Measurements from ENCODE around the gene HEG1. TPM values are rescaled to one million over a fixed set of nuclear protein-coding genes. Genes with fewer than 3 reads are reported as not detected.

The HEG1 gene
- total RNA-seq, 1 experiment from 2014 or later: 1.2 TPM

DNA sequence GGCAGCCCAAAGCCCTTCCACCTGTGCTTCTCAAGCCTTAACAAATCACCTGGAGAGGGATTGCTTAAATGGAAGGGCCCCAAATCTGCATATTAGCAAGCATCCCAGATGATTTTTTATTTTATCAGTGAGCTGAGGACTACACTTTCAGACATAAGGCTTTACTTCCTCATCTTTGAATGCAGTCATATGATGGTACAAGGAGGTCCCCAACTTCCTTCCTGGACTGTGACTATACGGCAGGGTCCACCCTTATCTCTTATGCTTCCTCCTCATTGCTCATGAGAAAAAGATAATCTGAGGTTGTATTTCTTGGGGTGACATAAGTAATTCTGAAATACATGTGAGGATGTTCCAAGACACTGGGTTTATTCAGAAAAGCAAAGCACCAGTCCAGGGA, 13.7 kb upstream of the HEG1 start:
- ChIA-PET POLR2A (ENCODE audit: unreplicated experiment) (no interaction called here), CTCF (no interaction called here)
- Histone ChIP-seq H3K9ac (ENCODE audit: low read length) (no peak overlapping the region), H3K27me3 (ENCODE audit: low read length) (no peaks in the 10 kb centered on the region), H3F3A (ENCODE audit: low read length, unreplicated experiment) (no peaks in the 10 kb centered on the region), H3K4me3 (ENCODE audit: low read length) (no peak overlapping the region), H3K4me2 (ENCODE audit: low read length) (no peak overlapping the region), H4K20me1 (ENCODE audit: low read length) (no peaks in the 10 kb centered on the region), H3K9me2 (replicated peaks; ENCODE audit: low read length) (no peaks in the 10 kb centered on the region), H2AFZ (ENCODE audit: low read length) (no peak overlapping the region), H3K9me3 (ENCODE audit: low read length) (no peaks in the 10 kb centered on the region), H3K36me3 (ENCODE audit: low read depth, low read length) (no peaks in the 10 kb centered on the region), H3K79me2 (ENCODE audit: low read length) (no peaks in the 10 kb centered on the region), H3K27ac (ENCODE audit: low read length) (no peak overlapping the region), H3K4me1 (ENCODE audit: insufficient read depth, low read length) (peaks cover 9% of the 10 kb centered on the region)
- no TSS peak for BruUV-seq (replicated peaks)
- intact Hi-C loops (cut with micrococcal nuclease): no loop called here
- DNase-seq (no peak), ATAC-seq (no peak)
- no peak for TF ChIP-seq EZH2phosphoT487 (IDR thresholded peaks at IDR 0.05; ENCODE audit: borderline replicate concordance, low read length)
- TF ChIP-seq EZH2 (IDR thresholded peaks at IDR 0.05; ENCODE audit: low read length, unreplicated experiment): no peak
- TF ChIP-seq, protein P1, sequence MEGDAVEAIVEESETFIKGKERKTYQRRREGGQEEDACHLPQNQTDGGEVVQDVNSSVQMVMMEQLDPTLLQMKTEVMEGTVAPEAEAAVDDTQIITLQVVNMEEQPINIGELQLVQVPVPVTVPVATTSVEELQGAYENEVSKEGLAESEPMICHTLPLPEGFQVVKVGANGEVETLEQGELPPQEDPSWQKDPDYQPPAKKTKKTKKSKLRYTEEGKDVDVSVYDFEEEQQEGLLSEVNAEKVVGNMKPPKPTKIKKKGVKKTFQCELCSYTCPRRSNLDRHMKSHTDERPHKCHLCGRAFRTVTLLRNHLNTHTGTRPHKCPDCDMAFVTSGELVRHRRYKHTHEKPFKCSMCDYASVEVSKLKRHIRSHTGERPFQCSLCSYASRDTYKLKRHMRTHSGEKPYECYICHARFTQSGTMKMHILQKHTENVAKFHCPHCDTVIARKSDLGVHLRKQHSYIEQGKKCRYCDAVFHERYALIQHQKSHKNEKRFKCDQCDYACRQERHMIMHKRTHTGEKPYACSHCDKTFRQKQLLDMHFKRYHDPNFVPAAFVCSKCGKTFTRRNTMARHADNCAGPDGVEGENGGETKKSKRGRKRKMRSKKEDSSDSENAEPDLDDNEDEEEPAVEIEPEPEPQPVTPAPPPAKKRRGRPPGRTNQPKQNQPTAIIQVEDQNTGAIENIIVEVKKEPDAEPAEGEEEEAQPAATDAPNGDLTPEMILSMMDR (conservative IDR thresholded peaks at IDR 0.05; ENCODE audit: low read depth, low read length): no peak

DNA sequence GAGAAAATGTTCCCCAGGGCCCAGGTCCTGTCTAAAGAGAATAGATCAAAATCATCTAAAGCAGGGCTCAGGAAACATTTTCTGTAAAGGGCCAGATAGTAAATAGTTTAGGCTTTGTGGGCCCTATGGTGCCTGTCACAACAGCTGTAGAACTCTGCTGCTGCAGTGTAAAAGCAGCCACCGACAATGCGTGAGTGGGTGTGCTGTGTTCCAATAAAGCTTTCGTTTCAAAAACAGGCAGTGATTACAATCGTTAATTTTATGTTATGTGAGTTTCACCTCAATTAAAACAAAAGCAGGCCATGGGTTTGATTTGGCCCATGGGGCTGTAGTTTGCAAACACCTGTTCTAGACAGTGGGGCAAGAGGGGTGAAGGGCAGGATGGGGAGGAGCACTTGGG, 12.5 kb upstream of the HEG1 start:
- H3K9ac ChIP-seq (ENCODE audit: low read length): no peak overlapping the region
- no peaks in the 10 kb centered on the region for H3K36me3 ChIP-seq (ENCODE audit: low read depth, low read length)
- H2AFZ ChIP-seq (ENCODE audit: low read length): no peak overlapping the region
- H4K20me1 ChIP-seq (ENCODE audit: low read length): no peaks in the 10 kb centered on the region
- no peaks in the 10 kb centered on the region for H3F3A ChIP-seq (ENCODE audit: low read length, unreplicated experiment)
- ChIA-PET POLR2A (ENCODE audit: unreplicated experiment) (no interaction called here), CTCF (no interaction called here)
- H3K4me1 ChIP-seq (ENCODE audit: insufficient read depth, low read length): peaks cover 16% of the 10 kb centered on the region
- H3K27ac ChIP-seq (ENCODE audit: low read length): no peak overlapping the region
- H3K9me3 ChIP-seq (ENCODE audit: low read length): no peaks in the 10 kb centered on the region
- TF ChIP-seq, protein P1 (conservative IDR thresholded peaks at IDR 0.05; ENCODE audit: low read depth, low read length): no peak
- TF ChIP-seq EZH2phosphoT487 (IDR thresholded peaks at IDR 0.05; ENCODE audit: borderline replicate concordance, low read length): no peak
- no peak overlapping the region for H3K4me3 ChIP-seq (ENCODE audit: low read length)
- no peak for DNase-seq
- no TSS peak for BruUV-seq (replicated peaks)
- no peaks in the 10 kb centered on the region for H3K9me2 ChIP-seq (replicated peaks; ENCODE audit: low read length)
- no peak overlapping the region for H3K4me2 ChIP-seq (ENCODE audit: low read length)
- ATAC-seq: no peak
- intact Hi-C loops (cut with micrococcal nuclease): no loop called here
- no peaks in the 10 kb centered on the region for H3K79me2 ChIP-seq (ENCODE audit: low read length)
- H3K27me3 ChIP-seq (ENCODE audit: low read length): no peaks in the 10 kb centered on the region

DNA sequence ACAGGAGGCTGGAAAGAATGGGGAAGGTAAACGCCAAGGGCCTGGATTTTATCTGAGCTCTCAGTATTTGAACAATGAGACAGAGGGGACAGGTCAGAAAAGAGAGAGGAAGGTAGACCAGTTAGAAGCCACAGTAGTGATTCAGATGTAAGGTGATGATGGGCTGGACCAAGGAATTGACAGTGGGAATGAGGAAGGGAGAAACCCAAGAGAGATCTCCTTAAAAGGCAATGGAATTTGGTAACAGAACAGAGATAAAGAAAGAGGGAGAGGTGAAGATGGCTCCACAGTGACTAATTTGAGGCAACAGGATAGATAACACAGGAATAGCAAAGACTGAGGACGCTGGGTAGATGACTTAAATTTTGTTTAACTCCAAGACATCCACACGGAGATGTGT, 11.4 kb upstream of the HEG1 start:
- CTCF ChIA-PET: interaction anchor here (0.6 kb wide), 1 partner anchor 371 kb away, joined by 7 read pairs; no protein-coding TSS in a partner anchor
- intact Hi-C loops (cut with micrococcal nuclease): no loop called here
- Histone ChIP-seq H4K20me1 (ENCODE audit: low read length) (no peaks in the 10 kb centered on the region), H3K79me2 (ENCODE audit: low read length) (no peaks in the 10 kb centered on the region), H3K4me1 (ENCODE audit: insufficient read depth, low read length) (peaks cover 25% of the 10 kb centered on the region), H2AFZ (ENCODE audit: low read length) (no peak overlapping the region), H3K9me2 (replicated peaks; ENCODE audit: low read length) (no peaks in the 10 kb centered on the region), H3K4me2 (ENCODE audit: low read length) (no peak overlapping the region), H3K4me3 (ENCODE audit: low read length) (no peak overlapping the region), H3K27me3 (ENCODE audit: low read length) (no peaks in the 10 kb centered on the region), H3K9me3 (ENCODE audit: low read length) (no peaks in the 10 kb centered on the region), H3K27ac (ENCODE audit: low read length) (no peak overlapping the region), H3K9ac (ENCODE audit: low read length) (no peak overlapping the region), H3K36me3 (ENCODE audit: low read depth, low read length) (no peaks in the 10 kb centered on the region), H3F3A (ENCODE audit: low read length, unreplicated experiment) (no peaks in the 10 kb centered on the region)
- POLR2A ChIA-PET (ENCODE audit: unreplicated experiment): no interaction called here
- DNase-seq (peak; percentile 70), ATAC-seq (no peak)
- BruUV-seq (replicated peaks): no TSS peak
- TF ChIP-seq EZH2phosphoT487 (IDR thresholded peaks at IDR 0.05; ENCODE audit: borderline replicate concordance, low read length) (no peak), EZH2 (IDR thresholded peaks at IDR 0.05; ENCODE audit: low read length, unreplicated experiment) (no peak)
- TF ChIP-seq, protein P1 (conservative IDR thresholded peaks at IDR 0.05; ENCODE audit: low read depth, low read length): no peak
